Activated CD4-positive, alpha-beta T cell treated with anti-CD3 and anti-CD28 coated beads, Interleukin-2, amount 50 U/mL, for 24 hours (primary cell): ENCODE measurements around the gene CBY1.

ENCODE experiments used
- DNase-seq, 2 donors: peaks; one replicate each; pipeline ENCODE4 v3.0.0-alpha.2; 2020; ENCODE audit warnings: low read depth in 1 of 2, low spot score in 1 of 2

The CBY1 gene

DNA sequence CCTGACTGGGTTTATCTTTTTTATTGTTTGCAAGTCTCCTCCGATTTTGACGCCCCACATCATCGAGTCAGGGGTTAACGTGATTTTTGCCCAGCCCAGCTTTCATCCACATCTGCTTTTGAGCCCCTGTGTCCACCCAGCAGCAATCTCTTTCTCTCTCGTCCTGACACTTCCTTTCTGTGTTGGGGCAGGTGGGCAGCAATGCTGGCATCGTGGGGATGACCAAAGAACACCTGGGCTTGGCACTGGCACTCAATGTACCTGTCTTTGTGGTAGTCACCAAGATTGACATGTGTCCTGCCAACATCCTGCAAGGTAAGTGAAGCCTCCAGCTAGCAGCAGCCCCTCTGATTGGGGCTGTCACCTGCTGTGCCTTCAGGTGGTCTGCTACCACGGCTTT lies 65.1 kb downstream of the CBY1 start:
- no peak for DNase-seq
